ENCODE data around the gene PPM1M. TPM values are rescaled to one million over a fixed set of nuclear protein-coding genes. Genes with fewer than 3 reads are reported as not detected.

PPM1M gene
- total RNA-seq, 1 donor from 2014 or later: 1.1 TPM

- DNase-seq (ENCODE audit: low spot score): no peak
- Histone ChIP-seq H3K9me3 (ENCODE audit: low read depth) (no peaks in the 10 kb centered on the region), H3K9ac (no peak overlapping the region), H3K36me3 (peaks cover 12% of the 10 kb centered on the region), H3K4me2 (no peak overlapping the region), H2AFZ (replicated peaks) (no peak overlapping the region), H4K20me1 (ENCODE audit: low read depth) (peaks cover 24% of the 10 kb centered on the region), H3K79me2 (ENCODE audit: low read depth) (peaks cover 13% of the 10 kb centered on the region), H3F3A (ENCODE audit: low read depth) (no peaks in the 10 kb centered on the region), H3K4me1 (no peaks in the 10 kb centered on the region), H3K27me3 (no peaks in the 10 kb centered on the region), H3K4me3 (no peak overlapping the region), H3K27ac (no peak overlapping the region)
- peaks cover 2% of the 10 kb centered on the region for H3K27me3 Mint-ChIP-seq (ENCODE audit: insufficient read depth, low read depth)
- no peaks in the 10 kb centered on the region for H3K4me1 Mint-ChIP-seq
- no peak overlapping the region for H3K27ac Mint-ChIP-seq
- TF ChIP-seq EZH2phosphoT487 (IDR thresholded peaks at IDR 0.05): no peak
- TF ChIP-seq, protein P1, sequence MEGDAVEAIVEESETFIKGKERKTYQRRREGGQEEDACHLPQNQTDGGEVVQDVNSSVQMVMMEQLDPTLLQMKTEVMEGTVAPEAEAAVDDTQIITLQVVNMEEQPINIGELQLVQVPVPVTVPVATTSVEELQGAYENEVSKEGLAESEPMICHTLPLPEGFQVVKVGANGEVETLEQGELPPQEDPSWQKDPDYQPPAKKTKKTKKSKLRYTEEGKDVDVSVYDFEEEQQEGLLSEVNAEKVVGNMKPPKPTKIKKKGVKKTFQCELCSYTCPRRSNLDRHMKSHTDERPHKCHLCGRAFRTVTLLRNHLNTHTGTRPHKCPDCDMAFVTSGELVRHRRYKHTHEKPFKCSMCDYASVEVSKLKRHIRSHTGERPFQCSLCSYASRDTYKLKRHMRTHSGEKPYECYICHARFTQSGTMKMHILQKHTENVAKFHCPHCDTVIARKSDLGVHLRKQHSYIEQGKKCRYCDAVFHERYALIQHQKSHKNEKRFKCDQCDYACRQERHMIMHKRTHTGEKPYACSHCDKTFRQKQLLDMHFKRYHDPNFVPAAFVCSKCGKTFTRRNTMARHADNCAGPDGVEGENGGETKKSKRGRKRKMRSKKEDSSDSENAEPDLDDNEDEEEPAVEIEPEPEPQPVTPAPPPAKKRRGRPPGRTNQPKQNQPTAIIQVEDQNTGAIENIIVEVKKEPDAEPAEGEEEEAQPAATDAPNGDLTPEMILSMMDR (IDR thresholded peaks at IDR 0.05): no peak
- no peak for TF ChIP-seq EZH2 (IDR thresholded peaks at IDR 0.05)
- no peaks in the 10 kb centered on the region for H3K9me3 Mint-ChIP-seq
- H3K4me3 Mint-ChIP-seq: no peak overlapping the region
- H3K36me3 Mint-ChIP-seq: peaks cover 53% of the 10 kb centered on the region
Observed at GRCh38 chr3:52259035-52259434, 13.5 kb downstream of the PPM1M start.

GRCh38 chr3:52259448-52259847 lies 13.9 kb downstream of the PPM1M start:
- Histone ChIP-seq H3K27ac (no peak overlapping the region), H3K4me1 (no peaks in the 10 kb centered on the region), H3K9ac (no peak overlapping the region), H3K36me3 (peaks cover 12% of the 10 kb centered on the region), H3K79me2 (ENCODE audit: low read depth) (peaks cover 13% of the 10 kb centered on the region), H2AFZ (replicated peaks) (no peak overlapping the region), H3F3A (ENCODE audit: low read depth) (no peaks in the 10 kb centered on the region), H3K4me3 (no peak overlapping the region), H3K9me3 (ENCODE audit: low read depth) (no peaks in the 10 kb centered on the region), H3K4me2 (no peak overlapping the region), H3K27me3 (no peaks in the 10 kb centered on the region), H4K20me1 (ENCODE audit: low read depth) (peaks cover 28% of the 10 kb centered on the region)
- no peaks in the 10 kb centered on the region for H3K9me3 Mint-ChIP-seq
- peaks cover 55% of the 10 kb centered on the region for H3K36me3 Mint-ChIP-seq
- H3K4me3 Mint-ChIP-seq: no peak overlapping the region
- TF ChIP-seq, protein P1 (IDR thresholded peaks at IDR 0.05): no peak
- no peak for TF ChIP-seq EZH2 (IDR thresholded peaks at IDR 0.05)
- no peak for TF ChIP-seq EZH2phosphoT487 (IDR thresholded peaks at IDR 0.05)
- H3K27me3 Mint-ChIP-seq (ENCODE audit: insufficient read depth, low read depth): peaks cover 2% of the 10 kb centered on the region
- H3K4me1 Mint-ChIP-seq: no peaks in the 10 kb centered on the region
- H3K27ac Mint-ChIP-seq: no peak overlapping the region
- DNase-seq (ENCODE audit: low spot score): no peak

- H3K27me3 ChIP-seq: no peaks in the 10 kb centered on the region
- peaks cover 22% of the 10 kb centered on the region for H3K79me2 ChIP-seq (ENCODE audit: low read depth)
- no peak overlapping the region for H3K4me3 ChIP-seq
- H3K9ac ChIP-seq: no peak overlapping the region
- no peaks in the 10 kb centered on the region for H3K4me1 ChIP-seq
- no peaks in the 10 kb centered on the region for H3K9me3 Mint-ChIP-seq
- H3K36me3 ChIP-seq: peaks cover 28% of the 10 kb centered on the region
- peaks cover 3% of the 10 kb centered on the region for H3F3A ChIP-seq (ENCODE audit: low read depth)
- no peaks in the 10 kb centered on the region for H3K27me3 Mint-ChIP-seq (ENCODE audit: insufficient read depth, low read depth)
- H3K9me3 ChIP-seq (ENCODE audit: low read depth): no peaks in the 10 kb centered on the region
- H3K27ac ChIP-seq: no peak overlapping the region
- no peak overlapping the region for H3K4me2 ChIP-seq
- peaks cover 34% of the 10 kb centered on the region for H4K20me1 ChIP-seq (ENCODE audit: low read depth)
- no peaks in the 10 kb centered on the region for H3K4me1 Mint-ChIP-seq
- H3K4me3 Mint-ChIP-seq: no peak overlapping the region
- DNase-seq (ENCODE audit: low spot score): no peak
- no peak overlapping the region for H3K27ac Mint-ChIP-seq
- H3K36me3 Mint-ChIP-seq: peaks cover 45% of the 10 kb centered on the region
- no peak overlapping the region for H2AFZ ChIP-seq (replicated peaks)
- TF ChIP-seq EZH2 (IDR thresholded peaks at IDR 0.05) (no peak), EZH2phosphoT487 (IDR thresholded peaks at IDR 0.05) (no peak)
- TF ChIP-seq, protein P1 (IDR thresholded peaks at IDR 0.05): no peak
Observed at GRCh38 chr3:52262447-52262846, 16.9 kb downstream of the PPM1M start.

Measured in neural progenitor cell (in vitro differentiated cells).